Measurements from ENCODE around the gene ATP6V0C. TPM values are rescaled to one million over a fixed set of nuclear protein-coding genes. Genes with fewer than 3 reads are reported as not detected.

The ATP6V0C gene
- total RNA-seq (100 to 1,000 TPM; 116 to 119 TPM), polyA plus RNA-seq (100 to 1,000 TPM in 1 of 2 donors, 10 to 100 TPM in 1; 67.9 to 108 TPM)
- long read RNA-seq, donor 1, transcript ATP6V0C-201 (3 exons, 1,175 nt) = major isoform, 13 of 14 reads
- long read RNA-seq, donor 1, partial matches to known transcripts = 0 of 14 reads
- long read RNA-seq, donor 1, other reads (novel, unspliced or antisense) = 0 of 14 reads
- long read RNA-seq, donor 2, transcript ATP6V0C-201 (3 exons, 1,175 nt) = major isoform, 19 of 21 reads
- long read RNA-seq, donor 2, partial matches to known transcripts = 0 of 21 reads
- long read RNA-seq, donor 2, other reads (novel, unspliced or antisense) = 0 of 21 reads

- Histone ChIP-seq H3K27ac (ENCODE audit: low read depth in 1 of 2, low read length in 2 of 2) (peak within 1 kb of the TSS; percentile 61 to 83), H3K4me1 (ENCODE audit: control insufficient read depth in 1 of 2, insufficient read depth in 2 of 2, low read length in 2 of 2) (no peaks in the 10 kb centered on the region), H3K27me3 (ENCODE audit: control insufficient read depth in 1 of 2, insufficient read depth in 2 of 2, low read length in 1 of 2) (no peaks in the 10 kb centered on the region), H3K9me3 (ENCODE audit: control insufficient read depth, low read length) (no peaks in the 10 kb centered on the region), H3K36me3 (ENCODE audit: control insufficient read depth in 1 of 2, insufficient read depth in 2 of 2, low read length in 1 of 2) (no peaks in the 10 kb centered on the region), H3K4me3 (ENCODE audit: low read length in 2 of 2) (peak within 1 kb of the TSS; percentile 86 to 94)
- WGBS, 2 donors = 1 to 2% methylated on average over 68 to 122 of the region's 122 CpGs
- intact Hi-C loops (cut with DNase I) = no loop called here
- ATAC-seq (ENCODE audit: low FRiP score) = peak; percentile 91
- peak; percentile 95 to 97 for DNase-seq
Observed at GRCh38 chr16:2513405-2514332, at the start of gene ATP6V0C. Gene ATP6V0C (plus strand): TSS chr16:2513952. CDS start chr16:2514104, 152 bp downstream.

GRCh38 chr16:2464333-2464732 is 49.4 kb upstream of the ATP6V0C start:
- H3K27me3 ChIP-seq (ENCODE audit: control insufficient read depth in 1 of 2, insufficient read depth in 2 of 2, low read length in 1 of 2) = no peaks in the 10 kb centered on the region
- no peaks in the 10 kb centered on the region for H3K9me3 ChIP-seq (ENCODE audit: control insufficient read depth, low read length)
- intact Hi-C loops (cut with DNase I) = no loop called here
- no peaks in the 10 kb centered on the region for H3K4me1 ChIP-seq (ENCODE audit: control insufficient read depth in 1 of 2, insufficient read depth in 2 of 2, low read length in 2 of 2)
- H3K36me3 ChIP-seq (ENCODE audit: control insufficient read depth in 1 of 2, insufficient read depth in 2 of 2, low read length in 1 of 2) = no peaks in the 10 kb centered on the region
- no peak overlapping the region for H3K27ac ChIP-seq (ENCODE audit: low read depth in 1 of 2, low read length in 2 of 2)
- WGBS, 2 donors = 78 to 87% methylated on average over 12 of the region's 12 CpGs
- DNase-seq (no peak), ATAC-seq (ENCODE audit: low FRiP score) (no peak)
- H3K4me3 ChIP-seq (ENCODE audit: low read length in 2 of 2) = no peak overlapping the region

DNA sequence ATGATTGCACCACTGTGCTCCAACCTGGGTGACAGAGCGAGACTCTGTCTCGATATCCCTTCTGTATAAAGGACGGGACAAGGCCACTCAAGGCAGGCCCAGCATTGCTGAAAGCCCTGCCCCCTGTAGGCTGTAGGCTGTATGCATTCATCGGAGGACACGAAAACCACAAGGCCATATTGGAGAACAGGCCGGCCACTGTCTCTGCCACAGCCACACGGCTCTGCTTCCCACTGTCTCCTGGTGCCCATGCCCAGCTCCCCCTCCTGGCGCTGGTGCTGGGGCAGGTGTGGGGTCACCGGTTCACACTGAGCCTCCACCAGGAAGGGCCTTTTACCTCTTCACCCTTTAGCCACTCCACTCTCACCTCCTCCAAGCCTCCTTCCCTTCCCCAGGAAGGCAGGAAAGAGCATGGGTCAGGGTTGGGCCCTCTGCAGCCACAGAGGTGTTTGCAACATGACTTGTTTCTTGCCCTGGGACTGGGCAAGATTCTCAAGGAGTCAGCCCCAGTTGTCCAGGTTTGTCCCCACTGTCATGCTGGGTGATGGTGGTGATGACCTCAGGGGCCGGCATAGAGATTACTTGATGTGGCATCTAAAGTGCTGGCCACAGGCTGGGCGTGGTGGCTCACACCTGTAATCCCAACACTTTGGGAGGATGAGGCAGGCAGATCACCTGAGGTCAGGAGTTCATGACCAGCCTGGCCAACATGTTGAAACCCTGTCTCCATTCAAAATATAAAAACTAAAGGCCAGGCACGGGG is 47.9 kb upstream of the ATP6V0C start:
- 87 to 88% methylated on average over 12 of the region's 12 CpGs for WGBS, 2 donors
- no peaks in the 10 kb centered on the region for H3K27me3 ChIP-seq (ENCODE audit: control insufficient read depth in 1 of 2, insufficient read depth in 2 of 2, low read length in 1 of 2)
- H3K9me3 ChIP-seq (ENCODE audit: control insufficient read depth, low read length) = no peaks in the 10 kb centered on the region
- intact Hi-C loops (cut with DNase I) = no loop called here
- no peaks in the 10 kb centered on the region for H3K36me3 ChIP-seq (ENCODE audit: control insufficient read depth in 1 of 2, insufficient read depth in 2 of 2, low read length in 1 of 2)
- H3K4me3 ChIP-seq (ENCODE audit: low read length in 2 of 2) = no peak overlapping the region
- H3K4me1 ChIP-seq (ENCODE audit: control insufficient read depth in 1 of 2, insufficient read depth in 2 of 2, low read length in 2 of 2) = no peaks in the 10 kb centered on the region
- ATAC-seq (ENCODE audit: low FRiP score) = no peak
- no peak overlapping the region for H3K27ac ChIP-seq (ENCODE audit: low read depth in 1 of 2, low read length in 2 of 2)
- DNase-seq = no peak

- WGBS, 2 donors = 80 to 81% methylated on average over 29 of the region's 29 CpGs
- H3K9me3 ChIP-seq (ENCODE audit: control insufficient read depth, low read length) = no peaks in the 10 kb centered on the region
- ATAC-seq (ENCODE audit: low FRiP score) = no peak
- no peak for DNase-seq
- intact Hi-C loops (cut with DNase I) = no loop called here
- H3K4me1 ChIP-seq (ENCODE audit: control insufficient read depth in 1 of 2, insufficient read depth in 2 of 2, low read length in 2 of 2) = no peaks in the 10 kb centered on the region
- no peak overlapping the region for H3K4me3 ChIP-seq (ENCODE audit: low read length in 2 of 2)
- H3K27ac ChIP-seq (ENCODE audit: low read depth in 1 of 2, low read length in 2 of 2) = no peak overlapping the region
- no peaks in the 10 kb centered on the region for H3K27me3 ChIP-seq (ENCODE audit: control insufficient read depth in 1 of 2, insufficient read depth in 2 of 2, low read length in 1 of 2)
- no peaks in the 10 kb centered on the region for H3K36me3 ChIP-seq (ENCODE audit: control insufficient read depth in 1 of 2, insufficient read depth in 2 of 2, low read length in 1 of 2)
Observed at GRCh38 chr16:2466667-2467527, 46.9 kb upstream of the ATP6V0C start.

DNA sequence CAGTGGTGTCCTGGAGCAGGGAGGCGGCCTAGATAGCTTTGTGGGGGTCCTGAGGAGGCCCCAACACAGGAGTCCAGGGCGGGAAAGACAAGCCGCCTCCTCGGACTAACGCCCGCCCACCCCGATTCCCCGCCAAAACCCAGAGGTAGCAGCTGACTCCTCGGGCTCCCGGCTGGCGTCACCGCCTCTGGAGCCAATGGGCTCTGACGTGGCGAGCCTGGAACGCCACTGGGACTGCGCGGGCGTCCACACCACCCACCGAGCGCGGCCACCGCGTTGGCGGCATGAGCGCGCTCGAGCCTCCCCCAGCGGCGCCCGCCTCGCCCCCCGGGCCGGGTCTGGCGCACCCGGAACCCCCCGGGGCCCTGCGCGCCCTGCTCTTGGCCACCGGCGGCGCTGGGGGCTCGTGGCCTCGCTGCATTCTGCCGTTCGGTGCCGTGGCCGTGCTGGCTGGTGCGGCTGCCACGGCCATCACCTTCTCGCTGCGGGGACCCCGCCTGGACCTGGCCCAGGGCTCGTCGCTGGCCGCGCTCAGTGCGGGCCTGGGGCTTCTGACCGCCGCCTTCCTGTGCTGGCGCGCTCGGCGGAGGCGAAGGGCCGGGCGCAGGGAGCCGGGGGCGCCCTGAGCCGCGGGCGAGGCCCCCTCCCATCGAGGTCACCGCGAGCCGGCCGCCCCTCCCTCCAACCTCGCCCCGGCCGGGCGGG is 46.1 kb upstream of the ATP6V0C start:
- ATAC-seq (ENCODE audit: low FRiP score) (peak; percentile 77), DNase-seq (peak; percentile 84 to 94)
- H3K27ac ChIP-seq (ENCODE audit: low read depth in 1 of 2, low read length in 2 of 2) = no peak overlapping the region
- WGBS, 2 donors = 1% methylated on average over 61 to 80 of the region's 80 CpGs
- H3K27me3 ChIP-seq (ENCODE audit: control insufficient read depth in 1 of 2, insufficient read depth in 2 of 2, low read length in 1 of 2) = no peaks in the 10 kb centered on the region
- no peaks in the 10 kb centered on the region for H3K36me3 ChIP-seq (ENCODE audit: control insufficient read depth in 1 of 2, insufficient read depth in 2 of 2, low read length in 1 of 2)
- H3K4me1 ChIP-seq (ENCODE audit: control insufficient read depth in 1 of 2, insufficient read depth in 2 of 2, low read length in 2 of 2) = no peaks in the 10 kb centered on the region
- H3K9me3 ChIP-seq (ENCODE audit: control insufficient read depth, low read length) = no peaks in the 10 kb centered on the region
- peak overlapping the region; percentile 17 to 43 for H3K4me3 ChIP-seq (ENCODE audit: low read length in 2 of 2)
- intact Hi-C loops (cut with DNase I) = no loop called here

DNA sequence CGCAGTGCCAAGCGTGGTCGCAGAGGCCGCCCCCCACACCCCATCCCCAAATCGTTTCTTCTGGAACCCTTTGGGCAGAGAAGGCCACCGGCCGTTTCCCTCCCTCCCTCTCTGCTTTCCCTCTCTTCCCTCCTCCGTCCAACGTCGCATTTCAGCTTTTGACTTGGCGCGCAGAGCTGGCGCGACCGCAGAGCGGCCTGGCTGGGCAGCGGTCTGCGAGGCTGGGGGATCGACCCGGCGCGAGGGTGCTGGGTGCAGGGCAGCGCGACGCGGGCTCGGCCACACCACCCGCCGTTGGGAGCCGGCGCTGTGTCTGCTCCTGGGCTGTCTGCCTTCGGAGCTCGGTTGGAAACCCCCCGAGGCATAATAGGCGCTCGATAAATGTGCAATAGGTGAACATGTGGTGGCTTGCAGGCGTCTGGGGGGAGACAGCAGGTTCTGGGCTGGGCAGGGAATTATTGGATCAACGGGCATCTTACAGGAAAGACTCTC is 45.5 kb upstream of the ATP6V0C start:
- 0% methylated on average over 33 to 38 of the region's 38 CpGs for WGBS, 2 donors
- Histone ChIP-seq H3K4me3 (ENCODE audit: low read length in 2 of 2) (peak overlapping the region; percentile 17 to 43), H3K9me3 (ENCODE audit: control insufficient read depth, low read length) (no peaks in the 10 kb centered on the region), H3K27me3 (ENCODE audit: control insufficient read depth in 1 of 2, insufficient read depth in 2 of 2, low read length in 1 of 2) (no peaks in the 10 kb centered on the region), H3K4me1 (ENCODE audit: control insufficient read depth in 1 of 2, insufficient read depth in 2 of 2, low read length in 2 of 2) (no peaks in the 10 kb centered on the region), H3K27ac (ENCODE audit: low read depth in 1 of 2, low read length in 2 of 2) (no peak overlapping the region), H3K36me3 (ENCODE audit: control insufficient read depth in 1 of 2, insufficient read depth in 2 of 2, low read length in 1 of 2) (no peaks in the 10 kb centered on the region)
- ATAC-seq (ENCODE audit: low FRiP score) (peak; percentile 8), DNase-seq (no peak)
- intact Hi-C loops (cut with DNase I) = no loop called here

- WGBS, 2 donors = 4% methylated on average over 14 of the region's 14 CpGs
- Histone ChIP-seq H3K27me3 (ENCODE audit: control insufficient read depth in 1 of 2, insufficient read depth in 2 of 2, low read length in 1 of 2) (no peaks in the 10 kb centered on the region), H3K4me3 (ENCODE audit: low read length in 2 of 2) (no peak overlapping the region), H3K36me3 (ENCODE audit: control insufficient read depth in 1 of 2, insufficient read depth in 2 of 2, low read length in 1 of 2) (no peaks in the 10 kb centered on the region), H3K9me3 (ENCODE audit: control insufficient read depth, low read length) (no peaks in the 10 kb centered on the region), H3K27ac (ENCODE audit: low read depth in 1 of 2, low read length in 2 of 2) (no peak overlapping the region), H3K4me1 (ENCODE audit: control insufficient read depth in 1 of 2, insufficient read depth in 2 of 2, low read length in 2 of 2) (no peaks in the 10 kb centered on the region)
- ATAC-seq (ENCODE audit: low FRiP score) (no peak), DNase-seq (no peak)
- intact Hi-C loops (cut with DNase I) = no loop called here
Observed at GRCh38 chr16:2468725-2469398, 44.9 kb upstream of the ATP6V0C start.
